ENCODE results near the gene GALNT2.

GALNT2 gene

GRCh38 chr1:230109895-230110667 lies 43.0 kb downstream of the GALNT2 start:
- peak; percentile 83 for DNase-seq (ENCODE audit: extremely low read depth, insufficient read length)
- H3K4me3 ChIP-seq (replicated peaks; ENCODE audit: low read depth, low read length), result no peak overlapping the region
- TF ChIP-seq CTCF (IDR thresholded peaks at IDR 0.05; ENCODE audit: insufficient read depth, low read length, poor library complexity, severe bottlenecking), result peak; percentile 48
- no peaks in the 10 kb centered on the region for H3K36me3 ChIP-seq (ENCODE audit: control insufficient read depth, insufficient read depth, low read length)
- H3K27me3 ChIP-seq (replicated peaks; ENCODE audit: control insufficient read depth, insufficient read depth, low read length), result no peaks in the 10 kb centered on the region

- H3K27me3 ChIP-seq (replicated peaks; ENCODE audit: control insufficient read depth, insufficient read depth, low read length), result no peaks in the 10 kb centered on the region
- no peak for DNase-seq (ENCODE audit: extremely low read depth, insufficient read length)
- H3K36me3 ChIP-seq (ENCODE audit: control insufficient read depth, insufficient read depth, low read length), result no peaks in the 10 kb centered on the region
- TF ChIP-seq CTCF (IDR thresholded peaks at IDR 0.05; ENCODE audit: insufficient read depth, low read length, poor library complexity, severe bottlenecking), result no peak
- no peak overlapping the region for H3K4me3 ChIP-seq (replicated peaks; ENCODE audit: low read depth, low read length)
These were observed 43.9 kb downstream of the GALNT2 start for GRCh38 chr1:230110971-230111370.

- no peak for DNase-seq (ENCODE audit: extremely low read depth, insufficient read length)
- TF ChIP-seq CTCF (IDR thresholded peaks at IDR 0.05; ENCODE audit: insufficient read depth, low read length, poor library complexity, severe bottlenecking), result no peak
- Histone ChIP-seq H3K27me3 (replicated peaks; ENCODE audit: control insufficient read depth, insufficient read depth, low read length) (no peaks in the 10 kb centered on the region), H3K4me3 (replicated peaks; ENCODE audit: low read depth, low read length) (no peak overlapping the region), H3K36me3 (ENCODE audit: control insufficient read depth, insufficient read depth, low read length) (no peaks in the 10 kb centered on the region)
These were observed 45.2 kb downstream of the GALNT2 start for GRCh38 chr1:230112131-230112701.

GRCh38 chr1:230112782-230113181 lies 45.7 kb downstream of the GALNT2 start:
- DNase-seq (ENCODE audit: extremely low read depth, insufficient read length), result no peak
- H3K36me3 ChIP-seq (ENCODE audit: control insufficient read depth, insufficient read depth, low read length), result no peaks in the 10 kb centered on the region
- H3K27me3 ChIP-seq (replicated peaks; ENCODE audit: control insufficient read depth, insufficient read depth, low read length), result no peaks in the 10 kb centered on the region
- TF ChIP-seq CTCF (IDR thresholded peaks at IDR 0.05; ENCODE audit: insufficient read depth, low read length, poor library complexity, severe bottlenecking), result no peak
- no peak overlapping the region for H3K4me3 ChIP-seq (replicated peaks; ENCODE audit: low read depth, low read length)

GRCh38 chr1:230113235-230113592 lies 46.2 kb downstream of the GALNT2 start:
- H3K36me3 ChIP-seq (ENCODE audit: control insufficient read depth, insufficient read depth, low read length), result no peaks in the 10 kb centered on the region
- TF ChIP-seq CTCF (IDR thresholded peaks at IDR 0.05; ENCODE audit: insufficient read depth, low read length, poor library complexity, severe bottlenecking), result no peak
- H3K27me3 ChIP-seq (replicated peaks; ENCODE audit: control insufficient read depth, insufficient read depth, low read length), result no peaks in the 10 kb centered on the region
- no peak for DNase-seq (ENCODE audit: extremely low read depth, insufficient read length)
- H3K4me3 ChIP-seq (replicated peaks; ENCODE audit: low read depth, low read length), result no peak overlapping the region
